ENCODE results near the gene KCNT2.

The KCNT2 gene

DNA sequence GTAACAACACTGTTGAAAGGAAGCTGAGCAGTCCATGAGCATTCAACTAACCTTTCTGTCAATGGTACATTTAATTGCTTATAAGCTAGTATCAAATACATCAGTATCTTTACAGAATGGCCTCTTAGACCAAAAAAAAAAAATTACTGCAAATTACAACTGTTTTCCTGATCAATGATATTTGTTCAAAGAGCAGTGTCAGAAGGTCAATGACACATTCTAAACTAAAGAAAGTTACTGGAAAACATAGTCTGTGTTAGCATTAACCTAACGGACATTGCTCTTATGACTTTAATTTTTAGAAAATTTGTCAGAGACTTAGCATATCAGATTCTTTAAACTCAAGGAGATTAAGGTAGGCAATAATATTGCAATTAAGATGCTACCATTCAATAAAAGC lies 162.5 kb downstream of the KCNT2 start:
- DNase-seq (ENCODE audit: low spot score), result no peak

DNA sequence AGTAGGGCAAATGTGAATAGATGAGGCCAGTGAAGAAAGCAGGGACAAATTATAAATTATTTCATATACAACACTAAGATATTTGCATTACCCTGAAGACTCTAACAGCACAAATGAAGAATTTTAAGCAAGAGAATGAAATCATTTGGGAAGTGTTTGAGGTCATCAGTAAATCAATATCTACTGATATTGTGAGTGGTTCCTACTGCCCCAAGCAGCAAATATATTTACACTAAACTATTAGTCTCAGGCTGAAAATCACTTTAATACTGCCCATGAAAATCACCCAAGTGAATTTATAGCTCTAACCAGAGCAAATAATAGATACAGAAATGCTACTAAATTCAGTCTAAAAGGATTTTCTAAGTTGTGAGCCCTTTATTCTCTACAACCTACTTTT lies 163.6 kb downstream of the KCNT2 start:
- no peak for DNase-seq (ENCODE audit: low spot score)

DNA sequence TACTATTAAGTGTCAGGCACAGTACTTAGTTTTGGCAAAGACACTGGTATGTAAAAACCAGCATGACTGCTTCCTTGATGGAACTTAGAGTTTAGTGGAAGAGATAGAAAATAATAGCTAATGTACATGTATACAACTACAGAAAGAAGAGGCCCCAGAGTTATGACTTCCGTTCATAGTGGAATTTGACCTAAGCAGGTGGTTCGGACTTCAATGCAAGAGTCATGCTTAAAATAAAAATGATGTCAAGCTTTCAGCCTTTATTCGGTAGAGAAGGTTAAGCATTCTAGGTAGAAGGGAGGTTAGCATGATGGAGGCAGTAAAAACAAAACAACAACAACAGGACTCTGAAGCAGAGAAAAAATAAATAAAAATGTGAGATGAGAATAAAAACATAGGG lies 165.9 kb downstream of the KCNT2 start:
- DNase-seq (ENCODE audit: low spot score), result no peak

DNA sequence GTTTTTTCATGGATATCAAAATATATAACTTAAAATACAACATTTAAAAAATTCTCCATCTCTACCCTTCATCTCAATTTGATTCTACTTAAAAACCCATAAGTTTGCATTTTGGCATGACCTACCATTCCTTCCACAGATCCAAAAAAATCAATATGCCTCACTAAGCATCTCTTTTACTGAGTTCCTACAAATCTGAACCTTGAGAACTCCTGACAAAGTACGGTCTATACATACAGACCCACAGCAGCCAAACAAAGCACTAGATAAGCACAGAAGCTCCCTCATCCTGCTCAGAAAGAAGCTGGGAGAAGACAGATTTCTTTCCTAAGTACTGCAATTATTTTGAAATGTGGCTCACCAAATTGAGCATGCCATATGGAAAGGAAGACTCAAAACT lies 167.5 kb downstream of the KCNT2 start:
- DNase-seq (ENCODE audit: low spot score), result no peak

DNA sequence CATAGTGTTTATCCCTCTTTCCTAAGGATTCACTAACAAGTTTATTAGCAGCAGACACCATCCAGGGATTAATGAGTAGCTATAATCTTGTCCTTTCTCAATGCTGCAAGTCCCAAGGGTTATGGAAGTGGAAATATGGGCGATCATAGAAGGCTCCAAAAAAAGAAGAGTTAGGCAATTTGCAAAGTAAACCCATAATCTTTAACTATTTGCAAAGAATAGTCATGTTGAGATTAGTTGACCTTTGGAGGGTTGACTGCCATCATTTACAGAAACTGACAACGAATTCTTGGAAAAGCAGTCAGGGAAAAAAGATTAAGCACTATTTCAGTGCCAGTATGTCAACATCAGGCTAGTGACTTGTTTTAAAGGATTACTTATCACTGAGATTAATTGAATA lies 169.9 kb downstream of the KCNT2 start:
- no peak for DNase-seq (ENCODE audit: low spot score)

DNA sequence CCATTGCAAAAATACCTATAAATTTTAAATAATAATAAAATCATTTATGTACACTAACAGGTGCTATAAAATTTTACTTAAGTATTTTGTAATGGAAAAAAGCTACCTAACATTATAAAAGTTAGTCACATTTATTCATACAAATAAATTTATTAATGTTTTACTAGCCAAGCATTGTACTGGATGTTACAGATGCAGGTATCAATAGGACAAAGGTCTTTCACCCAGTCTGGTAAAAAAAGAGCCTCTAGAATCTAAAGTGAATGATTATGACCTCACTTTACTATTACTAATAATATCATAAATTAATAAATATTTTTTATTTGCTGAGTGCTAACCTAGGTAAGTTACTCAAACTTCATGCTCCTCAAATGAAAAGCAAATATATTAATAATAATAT lies 170.6 kb downstream of the KCNT2 start:
- no peak for DNase-seq (ENCODE audit: low spot score)

DNA sequence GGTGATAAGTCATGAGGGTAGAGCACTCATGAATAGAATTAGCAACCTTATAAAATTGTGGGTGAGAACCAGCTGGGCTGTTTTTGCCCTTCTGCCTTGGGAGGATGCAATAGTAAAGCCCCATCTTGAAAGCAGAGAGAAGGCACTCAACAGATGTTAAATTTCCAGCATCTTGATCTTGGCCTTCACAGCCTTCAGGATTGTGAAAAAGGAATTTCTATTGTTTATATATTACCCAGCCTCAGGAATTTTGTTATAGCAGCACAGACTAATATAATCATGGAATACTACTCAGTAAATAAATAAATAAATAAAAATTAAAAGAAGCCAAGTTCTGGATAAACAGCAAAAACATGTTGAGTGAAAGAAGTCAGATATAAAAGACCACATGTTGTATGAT lies 175.2 kb downstream of the KCNT2 start:
- DNase-seq (ENCODE audit: low spot score), result no peak

DNA sequence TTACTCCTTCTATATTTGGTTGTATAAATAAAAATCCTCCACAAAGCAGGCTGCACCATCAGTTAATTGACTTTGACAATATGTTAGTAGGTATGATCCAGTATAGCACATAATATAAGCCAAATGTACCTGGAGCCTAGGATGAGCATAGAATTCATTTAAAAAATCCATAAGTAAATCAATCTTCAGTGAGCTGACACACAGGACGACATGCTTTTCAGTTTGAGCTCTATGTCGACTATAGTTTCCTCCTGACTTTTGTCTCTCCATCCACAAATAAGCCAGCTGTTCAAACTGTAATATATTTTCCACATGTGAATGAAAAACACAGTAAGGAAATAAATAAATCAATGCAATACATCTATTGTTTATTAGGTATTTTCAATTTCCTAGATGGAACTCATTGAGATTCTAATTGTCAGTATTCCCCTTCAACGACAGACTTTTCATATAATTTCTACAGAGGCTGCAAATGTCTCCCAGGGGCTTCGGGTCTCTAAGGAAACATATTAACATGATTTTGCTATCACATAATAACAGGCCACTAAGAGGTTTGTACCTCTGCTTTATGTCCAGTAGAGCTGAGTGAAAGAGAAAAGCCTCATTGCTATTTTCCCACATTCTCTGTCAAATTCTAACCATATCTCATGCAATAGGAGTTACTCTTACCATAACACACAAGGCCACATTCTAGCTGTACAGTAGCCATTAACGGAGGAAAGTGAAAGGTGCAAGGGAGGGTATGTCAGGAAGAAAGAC lies 180.1 kb downstream of the KCNT2 start:
- no peak for DNase-seq (ENCODE audit: low spot score)

DNA sequence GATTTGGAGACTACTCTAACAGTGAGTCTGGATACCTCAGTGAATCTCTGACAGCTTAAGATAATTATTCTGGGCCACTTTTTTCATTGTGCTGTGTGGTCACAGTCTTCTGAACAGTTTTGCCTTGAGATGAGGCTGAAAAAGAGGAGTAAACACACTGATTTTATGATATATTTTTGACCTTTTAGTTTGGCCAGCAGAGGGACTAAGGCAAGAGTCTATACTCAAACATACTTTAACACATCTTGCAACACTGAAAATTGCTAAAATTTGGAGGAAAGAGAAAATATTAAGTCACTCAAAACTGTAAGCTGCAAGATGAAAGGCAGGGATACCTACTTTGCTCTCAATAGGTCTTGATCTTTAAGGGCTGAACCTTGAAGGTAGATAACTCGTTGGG lies 182.7 kb downstream of the KCNT2 start:
- no peak for DNase-seq (ENCODE audit: low spot score)

DNA sequence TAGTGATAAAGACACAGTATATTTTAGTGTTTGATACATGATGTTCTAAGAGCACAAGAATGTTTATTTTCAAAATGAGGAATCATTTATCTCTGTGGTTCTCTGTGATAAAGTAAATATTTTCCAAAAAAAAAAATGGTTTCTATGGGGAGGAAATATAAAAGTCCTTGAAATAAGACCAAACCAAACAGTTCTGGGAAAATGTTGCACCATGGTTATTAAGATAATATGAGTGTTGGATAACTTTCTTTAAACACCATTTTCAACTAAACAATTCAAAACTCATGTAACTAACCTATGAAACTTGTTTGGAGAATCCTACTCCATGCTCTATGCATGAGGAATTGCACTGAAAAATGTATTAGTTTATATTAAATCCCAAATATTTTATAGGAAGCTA lies 184.6 kb downstream of the KCNT2 start:
- DNase-seq (ENCODE audit: low spot score), result no peak

DNA sequence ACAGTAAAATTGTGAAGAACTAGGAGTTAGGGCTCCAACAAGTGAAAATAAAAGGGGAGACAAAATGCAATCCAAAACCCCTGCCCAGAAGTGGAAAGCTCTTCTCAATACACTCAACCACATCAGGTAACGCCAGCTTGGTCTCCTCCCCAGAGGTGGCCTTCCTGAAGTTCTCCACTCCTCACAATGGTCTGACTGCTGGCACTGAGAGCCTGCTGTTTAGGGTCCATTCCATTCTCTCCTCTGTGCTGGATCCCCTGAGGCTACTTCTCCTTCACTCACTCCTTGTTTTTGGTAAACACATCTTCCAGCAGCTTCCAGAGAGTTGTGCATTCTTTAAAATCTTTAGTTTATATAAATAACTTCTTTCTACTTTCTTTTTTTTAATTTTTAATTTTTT lies 189.5 kb downstream of the KCNT2 start:
- no peak for DNase-seq (ENCODE audit: low spot score)

DNA sequence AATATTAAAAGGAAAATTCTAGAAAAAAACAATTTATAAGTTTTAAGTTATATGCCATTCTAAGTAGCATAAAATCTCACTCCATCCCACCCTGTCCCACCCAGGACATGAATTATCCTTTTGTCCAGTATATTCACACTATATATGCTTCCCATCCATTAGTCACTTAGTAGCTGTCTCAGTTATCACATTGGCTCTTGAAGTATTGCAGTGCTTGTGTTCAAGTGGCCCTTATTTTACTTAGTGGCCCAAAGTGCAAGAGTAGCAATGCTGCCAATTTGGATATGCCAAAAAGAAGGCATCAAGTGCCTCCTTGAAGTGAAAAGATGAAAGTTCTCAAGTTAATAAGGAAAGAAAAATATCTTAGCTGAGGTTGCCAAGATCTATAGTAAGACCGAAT lies 192.3 kb downstream of the KCNT2 start:
- no peak for DNase-seq (ENCODE audit: low spot score)

DNA sequence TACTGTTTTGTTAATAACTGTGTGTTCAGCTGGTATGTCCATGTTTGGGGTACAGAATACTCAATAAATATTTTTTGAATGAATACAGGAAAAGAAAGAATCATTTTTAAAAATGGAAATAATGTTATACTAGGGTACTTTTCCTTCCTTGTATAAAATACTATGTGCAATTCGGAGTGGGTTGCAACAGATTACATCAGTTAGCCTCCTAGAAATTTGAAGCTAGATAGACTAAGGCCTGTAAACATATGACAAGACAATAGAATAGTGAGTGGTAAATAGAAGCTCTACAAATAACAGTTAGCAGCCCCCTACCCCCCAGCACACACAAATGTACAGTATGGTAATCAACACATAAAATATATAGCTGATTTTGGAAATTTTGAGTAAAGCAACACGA lies 195.9 kb downstream of the KCNT2 start:
- DNase-seq (ENCODE audit: low spot score), result no peak

DNA sequence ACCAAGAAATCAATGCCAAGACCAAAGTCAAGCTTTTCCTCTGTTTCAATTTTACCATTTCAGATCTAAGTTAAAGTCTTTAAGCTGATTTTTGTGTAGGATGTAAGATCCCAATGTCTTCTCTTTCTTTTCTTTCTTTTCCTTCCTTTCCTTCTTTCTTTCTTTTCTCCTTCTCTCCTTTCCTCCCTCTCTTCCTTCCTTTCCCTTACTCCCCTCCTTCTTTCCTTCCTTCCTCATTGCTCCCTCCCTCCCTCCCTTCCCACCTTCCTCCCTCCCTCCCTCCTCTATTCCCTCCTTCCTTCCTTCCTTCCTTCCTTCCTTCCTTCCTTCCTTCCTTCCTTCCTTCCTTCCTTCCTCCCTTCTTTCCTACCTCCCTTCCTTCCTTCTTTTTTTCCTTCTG lies 197.5 kb downstream of the KCNT2 start:
- no peak for DNase-seq (ENCODE audit: low spot score)

DNA sequence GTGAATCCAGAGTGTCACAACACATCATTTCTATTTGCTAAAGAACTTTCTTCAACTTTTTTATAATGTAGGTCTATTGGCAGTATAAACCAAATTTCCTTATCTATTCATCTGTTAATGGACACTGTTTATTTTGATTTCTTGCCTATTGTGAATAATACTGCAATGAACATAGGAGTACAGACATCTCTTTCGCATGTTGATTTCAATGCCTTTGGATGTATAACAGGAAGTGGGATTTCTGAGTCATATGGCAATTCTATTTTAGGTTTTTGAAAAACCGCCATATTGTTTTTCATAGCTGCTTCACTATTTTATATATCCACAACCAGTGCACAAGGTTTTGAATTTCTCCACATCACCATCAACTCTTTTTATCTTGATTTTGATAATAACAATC lies 198.7 kb downstream of the KCNT2 start:
- DNase-seq (ENCODE audit: low spot score), result no peak

DNA sequence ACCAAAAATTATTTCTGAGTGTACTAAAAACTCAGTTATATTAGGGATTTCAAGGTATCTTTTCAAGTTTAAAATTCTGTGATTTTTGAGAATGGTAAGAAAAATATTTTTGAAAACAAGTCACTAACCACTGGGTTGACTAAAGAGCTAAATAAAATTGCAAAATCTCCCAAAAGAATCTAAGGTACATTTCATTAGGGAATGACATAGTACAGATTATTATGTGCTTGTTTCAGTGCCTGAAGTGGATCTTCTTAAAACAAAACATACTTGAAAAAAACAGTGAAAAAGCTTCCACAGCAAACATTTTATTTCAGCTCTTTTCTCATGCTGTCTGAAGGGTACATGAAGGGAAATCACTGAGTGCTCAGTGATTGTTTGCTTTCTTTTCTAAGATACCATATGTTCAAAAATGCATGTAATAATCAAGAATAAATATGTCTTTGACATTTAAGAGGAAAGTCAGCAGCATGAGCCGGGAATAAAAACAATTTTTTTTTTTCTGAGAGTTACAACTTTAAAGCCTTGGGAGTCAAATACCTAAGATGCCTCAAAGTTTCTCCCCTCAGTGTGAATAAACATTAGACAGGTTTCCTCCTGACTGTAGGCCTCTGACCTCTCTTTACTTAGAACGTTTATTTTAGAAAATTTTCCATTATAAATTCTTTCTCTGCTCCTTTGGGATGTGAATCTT lies 200.7 kb downstream of the KCNT2 start:
- DNase-seq (ENCODE audit: low spot score), result peak; percentile 11

DNA sequence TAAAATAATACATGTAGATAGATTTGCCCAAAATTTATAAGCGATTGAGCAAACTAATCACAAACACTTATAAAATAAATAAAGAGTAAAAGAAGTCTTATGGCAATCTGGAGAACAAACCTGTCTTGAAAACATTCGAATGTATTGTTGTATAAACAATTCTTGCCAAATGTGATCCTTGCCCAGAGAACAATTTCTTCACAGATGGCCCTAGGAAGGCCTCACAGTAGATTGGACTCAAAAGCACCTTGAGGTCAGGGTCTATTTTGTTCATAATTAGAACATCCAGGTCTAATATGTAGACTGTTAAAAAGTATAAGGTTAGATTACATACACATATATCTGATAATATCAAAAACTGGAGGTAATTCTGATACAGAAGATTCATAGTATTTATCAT lies 202.4 kb downstream of the KCNT2 start:
- no peak for DNase-seq (ENCODE audit: low spot score)

DNA sequence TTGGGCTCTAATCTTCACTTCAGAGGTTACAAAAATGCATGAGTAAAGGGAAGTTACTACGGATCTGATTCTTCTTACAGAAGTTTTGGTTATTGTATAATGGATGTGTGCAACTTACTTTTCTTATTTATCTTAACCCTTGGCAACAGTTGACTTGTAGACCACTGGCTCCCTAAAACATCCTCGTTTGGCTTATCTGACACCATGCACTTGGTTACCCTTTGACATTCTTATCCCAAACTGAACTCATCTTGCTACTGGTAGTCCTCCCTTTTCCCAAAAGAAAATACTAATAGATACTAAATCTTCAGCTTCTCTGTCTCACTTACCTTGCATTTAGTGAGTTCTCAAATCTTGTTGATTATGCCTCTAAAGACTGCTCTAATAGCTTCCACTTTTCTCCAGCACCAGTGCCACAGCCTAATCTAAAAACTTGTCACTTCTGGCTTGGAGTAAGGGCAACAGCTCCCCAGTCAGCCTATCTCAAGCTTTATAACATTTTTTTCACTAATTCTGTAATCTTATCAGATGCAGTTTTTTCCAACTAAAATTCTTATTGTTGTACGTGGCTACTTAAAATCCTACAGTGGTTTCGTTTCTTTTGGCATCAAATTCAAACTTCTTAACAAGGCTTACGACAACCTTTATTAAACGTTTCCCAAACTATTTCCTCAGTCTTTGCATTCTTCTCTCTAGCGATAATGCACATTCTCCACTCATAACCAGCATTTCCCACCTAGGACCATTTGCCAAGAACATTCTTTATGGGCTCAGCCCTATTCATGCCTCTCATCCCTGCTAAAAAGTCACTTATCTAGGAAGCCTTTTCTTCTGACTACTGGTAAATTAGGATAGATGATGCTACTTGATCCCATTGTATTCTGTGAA lies 204.2 kb downstream of the KCNT2 start:
- no peak for DNase-seq (ENCODE audit: low spot score)

DNA sequence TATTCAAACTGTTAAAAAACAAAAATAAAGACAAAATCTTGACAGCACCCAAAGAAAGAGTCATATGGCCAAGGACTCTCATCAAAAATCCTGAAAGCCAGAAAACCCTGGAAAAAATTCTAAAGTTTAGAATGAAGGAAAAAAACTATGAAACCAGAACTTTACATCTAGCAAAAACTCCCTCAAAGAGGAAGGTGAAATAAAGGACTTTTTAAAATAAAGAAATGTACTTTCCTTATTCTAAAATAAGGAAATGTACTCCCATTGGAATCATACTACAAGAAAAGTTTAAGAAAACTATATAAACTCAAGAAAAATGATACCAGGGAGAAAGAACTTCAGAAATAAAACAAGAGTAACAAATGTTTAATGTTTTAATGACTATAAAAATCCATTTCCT lies 206.3 kb downstream of the KCNT2 start:
- DNase-seq (ENCODE audit: low spot score), result no peak

DNA sequence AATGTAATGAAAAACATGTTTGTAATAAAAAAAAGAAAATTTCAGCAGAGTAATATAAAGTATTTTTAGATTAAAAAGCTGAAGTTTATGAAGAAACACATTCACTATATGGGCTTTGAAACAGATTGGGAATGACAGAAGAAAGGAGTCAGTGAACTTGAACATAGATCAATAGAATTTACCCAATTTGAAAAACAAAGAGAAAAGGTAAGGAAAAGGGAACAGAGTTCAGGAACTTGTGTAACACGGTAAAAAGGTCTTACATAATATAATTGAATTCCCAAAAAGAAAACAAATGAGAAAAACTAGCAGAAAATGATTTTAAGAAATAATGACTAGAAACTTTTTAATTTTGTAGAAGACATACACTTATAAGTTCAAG lies 206.8 kb downstream of the KCNT2 start:
- no peak for DNase-seq (ENCODE audit: low spot score)

DNA sequence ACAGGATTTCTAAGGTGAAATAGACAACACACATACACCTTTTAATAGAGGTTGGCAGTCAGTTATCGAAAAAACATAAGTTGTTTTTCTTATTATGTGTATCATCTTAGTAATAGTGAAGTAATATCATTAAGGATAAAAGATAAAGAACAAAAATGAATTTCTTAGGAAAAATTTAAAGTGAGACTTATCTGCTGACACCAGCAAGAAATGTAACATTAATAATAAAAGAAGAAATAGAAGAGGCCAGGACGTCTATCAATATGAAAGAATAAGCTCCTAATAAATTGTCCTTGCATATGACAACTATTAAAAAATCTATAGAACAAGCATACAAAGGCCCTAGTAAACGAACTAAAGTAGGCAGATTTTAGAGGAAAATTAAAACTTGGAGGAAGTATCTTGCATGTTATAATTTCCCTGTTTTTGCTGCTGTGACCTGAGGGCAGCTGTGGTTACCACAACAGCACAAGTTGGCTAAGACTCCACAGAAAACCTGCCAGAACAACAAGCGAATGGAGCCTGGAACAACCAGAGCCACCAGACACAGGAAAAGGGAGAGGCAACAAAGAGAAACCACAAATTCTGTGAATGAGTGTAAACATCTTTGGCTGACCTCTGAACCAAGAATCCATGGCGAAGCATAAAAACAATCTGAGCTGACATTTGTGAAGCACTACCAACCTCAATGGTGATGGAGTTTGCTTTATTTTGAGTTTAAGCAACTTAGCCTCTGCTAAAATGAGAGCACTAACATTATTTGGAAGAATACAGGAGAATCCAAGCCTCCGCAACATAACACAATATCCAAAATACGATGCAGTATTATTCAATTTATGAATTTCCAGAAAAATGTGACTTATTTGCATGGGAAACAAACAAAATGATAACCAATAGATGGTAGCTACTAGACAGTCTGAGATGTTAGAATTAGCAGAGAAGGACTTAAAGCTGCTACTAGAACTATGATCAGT lies 207.5 kb downstream of the KCNT2 start:
- DNase-seq (ENCODE audit: low spot score), result no peak

DNA sequence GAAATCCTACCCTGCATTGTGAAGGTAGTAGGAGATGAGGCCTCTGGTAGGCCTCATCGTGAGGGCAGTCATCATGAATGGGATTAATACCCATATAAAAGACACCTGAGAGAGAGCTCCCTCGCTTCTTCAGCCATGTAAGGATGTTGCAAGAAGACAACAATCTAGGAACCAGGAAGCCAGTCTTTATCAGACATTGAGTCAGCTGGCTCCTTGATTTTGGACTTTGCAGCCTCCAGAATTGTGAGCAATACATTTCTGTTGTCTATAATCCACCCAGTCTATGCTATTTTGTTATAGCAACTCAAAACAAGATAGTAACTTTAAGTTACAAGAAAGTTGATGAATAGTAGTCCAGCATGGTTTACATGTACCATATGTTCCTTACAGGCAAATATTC lies 208.5 kb downstream of the KCNT2 start:
- DNase-seq (ENCODE audit: low spot score), result no peak

All from pons (tissue), 1 donor.